ENCODE data around the gene MTRFR.

- TF ChIP-seq CTCF (IDR thresholded peaks at IDR 0.05; ENCODE audit: low read depth, low read length, missing input control) (no peak), GABPA (IDR thresholded peaks at IDR 0.05 in 1 of 2, conservative IDR thresholded peaks at IDR 0.05 in 1 of 2) (no peak), TAF1 (conservative IDR thresholded peaks at IDR 0.05) (no peak), RAD21 (IDR thresholded peaks at IDR 0.05) (no peak), REST (IDR thresholded peaks at IDR 0.05) (no peak), YY1 (IDR thresholded peaks at IDR 0.05) (no peak), HNF4A (conservative IDR thresholded peaks at IDR 0.05) (no peak), NR2F2 (IDR thresholded peaks at IDR 0.05) (no peak), JUND (IDR thresholded peaks at IDR 0.05) (no peak), ATF3 (IDR thresholded peaks at IDR 0.05) (no peak), SP1 (IDR thresholded peaks at IDR 0.05) (no peak), MAX (IDR thresholded peaks at IDR 0.05) (no peak), FOXA1 (IDR thresholded peaks at IDR 0.05) (no peak)
Observed at GRCh38 chr12:123283461-123283860, 50.2 kb downstream of the MTRFR start.
